D721Med (cell line): ENCODE results near the gene LDLRAD4.

Experiments used
- DNase-seq: peaks from one replicate; pipeline ENCODE4 v3.0.0; 2011; ENCODE audit warnings: low spot score; ENCODE audit not compliant: insufficient read length
- FAIRE-seq: peaks from 2 replicates; lab custom pipeline; 2011; peaks lifted over from hg19 to GRCh38; lab: Jason Lieb, UNC
- TF ChIP-seq, protein P1 (sequence below): IDR thresholded peaks from 2 replicates; pipeline ENCODE4 v1.5.1; 2012; ENCODE audit warnings: mild to moderate bottlenecking, control low read depth; ENCODE audit not compliant: insufficient read depth; ENCODE audit errors: missing control alignments

Gene LDLRAD4

DNA sequence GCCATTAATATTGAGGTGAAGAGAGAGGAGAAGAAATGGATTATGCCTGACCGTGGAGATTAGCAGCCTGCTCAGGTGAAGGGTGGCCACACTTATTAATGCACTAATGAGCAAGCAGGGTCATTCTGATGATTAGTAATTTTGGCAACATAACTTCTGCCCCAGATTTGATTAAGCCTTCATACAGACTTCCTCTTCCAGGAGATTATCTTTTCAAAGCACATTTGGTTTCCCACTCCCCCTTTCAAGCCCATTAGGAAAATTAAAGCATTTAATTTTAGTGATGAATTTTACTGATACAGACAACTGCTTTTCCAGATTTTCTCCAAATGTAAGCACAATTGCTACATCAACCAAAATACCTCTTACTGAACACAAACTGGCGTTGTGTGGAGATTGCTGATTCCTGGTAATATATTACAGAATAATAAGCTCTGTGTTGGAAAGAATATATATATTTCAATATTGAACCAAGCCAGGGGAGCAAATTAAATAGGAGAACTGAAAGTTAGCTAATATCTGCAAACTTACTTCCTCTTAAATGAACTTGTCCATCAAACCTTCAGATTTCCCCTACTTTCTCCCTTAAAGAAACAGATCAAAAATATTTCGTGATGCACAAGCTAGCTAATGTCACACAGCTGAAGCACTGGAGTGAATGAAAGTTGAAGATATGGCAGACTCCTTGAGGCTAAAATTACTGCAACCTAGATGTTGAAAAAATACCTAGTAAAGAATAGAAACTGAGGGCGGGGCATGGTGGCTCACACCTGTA is 367.0 kb downstream of the LDLRAD4 start:
- DNase-seq (peak; percentile 30), FAIRE-seq (peak; percentile 74)
- TF ChIP-seq, protein P1, sequence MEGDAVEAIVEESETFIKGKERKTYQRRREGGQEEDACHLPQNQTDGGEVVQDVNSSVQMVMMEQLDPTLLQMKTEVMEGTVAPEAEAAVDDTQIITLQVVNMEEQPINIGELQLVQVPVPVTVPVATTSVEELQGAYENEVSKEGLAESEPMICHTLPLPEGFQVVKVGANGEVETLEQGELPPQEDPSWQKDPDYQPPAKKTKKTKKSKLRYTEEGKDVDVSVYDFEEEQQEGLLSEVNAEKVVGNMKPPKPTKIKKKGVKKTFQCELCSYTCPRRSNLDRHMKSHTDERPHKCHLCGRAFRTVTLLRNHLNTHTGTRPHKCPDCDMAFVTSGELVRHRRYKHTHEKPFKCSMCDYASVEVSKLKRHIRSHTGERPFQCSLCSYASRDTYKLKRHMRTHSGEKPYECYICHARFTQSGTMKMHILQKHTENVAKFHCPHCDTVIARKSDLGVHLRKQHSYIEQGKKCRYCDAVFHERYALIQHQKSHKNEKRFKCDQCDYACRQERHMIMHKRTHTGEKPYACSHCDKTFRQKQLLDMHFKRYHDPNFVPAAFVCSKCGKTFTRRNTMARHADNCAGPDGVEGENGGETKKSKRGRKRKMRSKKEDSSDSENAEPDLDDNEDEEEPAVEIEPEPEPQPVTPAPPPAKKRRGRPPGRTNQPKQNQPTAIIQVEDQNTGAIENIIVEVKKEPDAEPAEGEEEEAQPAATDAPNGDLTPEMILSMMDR: no peak

DNA sequence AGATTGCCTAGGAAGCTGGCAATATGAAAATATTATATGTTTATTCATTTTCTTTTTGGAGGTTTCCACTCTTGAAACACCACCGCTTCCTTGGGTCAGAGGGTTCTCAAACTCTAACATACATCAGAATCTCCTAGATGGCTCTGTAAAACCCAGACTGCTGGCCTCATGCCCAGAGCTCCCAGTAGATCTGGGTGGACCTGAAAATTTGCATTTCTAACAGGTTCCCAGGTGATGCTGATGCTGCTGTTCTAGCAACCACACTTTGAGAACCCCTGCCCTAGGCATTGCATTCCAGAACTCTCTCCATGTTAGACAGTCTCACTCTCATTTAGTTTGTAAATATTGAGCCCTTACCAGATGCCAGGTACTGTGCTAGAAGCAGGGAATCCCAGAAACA is 368.4 kb downstream of the LDLRAD4 start:
- DNase-seq (no peak), FAIRE-seq (no peak)
- TF ChIP-seq, protein P1: no peak

DNA sequence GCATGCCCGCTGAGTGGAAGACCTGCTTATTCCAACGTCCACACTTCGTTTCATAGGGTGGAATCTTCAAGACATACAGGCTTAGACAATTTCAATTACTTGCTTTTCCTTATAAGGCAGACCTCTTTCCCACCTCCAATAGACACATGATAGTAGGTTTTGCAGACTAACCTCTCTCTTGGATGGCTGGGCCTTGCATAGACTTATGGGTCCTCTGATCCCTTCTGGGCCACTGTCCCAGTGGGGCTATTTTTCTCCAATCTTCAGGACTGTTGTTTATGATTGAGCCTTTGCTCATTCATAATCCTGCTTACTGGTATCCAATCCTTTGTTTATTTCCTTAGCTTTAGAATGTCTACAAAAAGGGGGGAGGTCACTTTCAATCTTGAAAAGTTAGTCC is 368.9 kb downstream of the LDLRAD4 start:
- TF ChIP-seq, protein P1: no peak

DNA sequence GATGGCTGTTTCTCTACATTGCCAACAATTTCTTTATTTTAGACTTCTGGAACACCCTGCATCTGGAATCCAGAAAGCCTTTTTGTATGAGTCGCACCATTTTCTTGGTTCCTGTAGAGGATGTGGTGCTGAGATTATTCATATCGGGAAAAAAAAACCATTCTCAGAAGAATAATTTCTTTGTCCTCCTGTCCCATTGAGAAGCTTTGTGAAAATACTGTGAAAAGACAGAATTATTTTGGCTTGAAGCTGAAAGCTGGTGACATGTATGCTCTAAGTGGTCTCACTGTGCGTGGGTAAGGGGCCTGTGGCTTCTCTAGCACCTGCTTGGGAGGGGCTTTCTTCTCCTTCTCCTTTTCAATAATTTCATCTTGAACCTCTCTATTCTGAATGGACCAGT is 369.4 kb downstream of the LDLRAD4 start:
- TF ChIP-seq, protein P1: no peak
- DNase-seq: no peak
- FAIRE-seq: no peak

More for the DNA sequence above, 368.9 kb downstream of the LDLRAD4 start:
- DNase-seq: no peak
- no peak for FAIRE-seq

DNA sequence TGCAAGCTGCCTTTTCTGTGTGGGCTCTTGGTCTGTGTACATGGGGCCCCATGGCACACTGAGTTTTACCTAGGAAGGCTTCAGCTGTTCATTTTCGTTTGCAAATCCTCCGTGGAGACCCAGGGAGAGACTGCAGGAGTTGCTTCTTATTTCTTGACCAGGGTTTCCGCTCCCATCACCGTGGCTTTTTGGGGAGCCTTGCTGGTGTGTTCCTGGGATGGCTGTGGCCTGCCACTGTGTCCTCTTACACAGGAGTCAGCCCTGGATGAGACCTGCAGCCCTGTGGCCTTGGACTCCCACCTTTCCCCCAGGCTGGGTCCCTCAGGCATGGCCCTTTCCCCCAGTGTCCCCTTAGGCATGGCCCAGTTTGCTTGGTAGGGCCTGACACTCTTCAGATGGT is 370.8 kb downstream of the LDLRAD4 start:
- TF ChIP-seq, protein P1: no peak
- no peak for DNase-seq
- FAIRE-seq: no peak

DNA sequence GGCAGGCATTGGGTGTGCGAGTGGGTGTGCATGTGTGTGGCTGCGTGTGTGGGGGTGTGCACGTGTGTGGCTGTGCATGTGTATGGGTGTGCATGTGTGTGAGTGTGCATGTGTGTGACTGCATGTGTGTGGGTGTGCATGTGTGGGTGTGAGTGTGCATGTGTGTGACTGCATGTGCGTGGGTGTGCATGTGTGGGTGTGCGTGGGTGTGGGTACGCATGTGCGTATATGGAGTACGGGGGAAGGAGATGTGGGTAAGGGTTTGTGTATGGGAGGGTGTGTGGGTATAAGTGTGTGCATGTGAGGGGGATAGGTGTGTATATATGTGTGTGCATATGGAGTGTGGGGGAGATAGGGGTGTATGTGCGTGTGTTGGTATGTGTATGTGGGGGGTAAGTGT is 371.4 kb downstream of the LDLRAD4 start:
- no peak for FAIRE-seq
- TF ChIP-seq, protein P1: no peak
- DNase-seq: no peak

DNA sequence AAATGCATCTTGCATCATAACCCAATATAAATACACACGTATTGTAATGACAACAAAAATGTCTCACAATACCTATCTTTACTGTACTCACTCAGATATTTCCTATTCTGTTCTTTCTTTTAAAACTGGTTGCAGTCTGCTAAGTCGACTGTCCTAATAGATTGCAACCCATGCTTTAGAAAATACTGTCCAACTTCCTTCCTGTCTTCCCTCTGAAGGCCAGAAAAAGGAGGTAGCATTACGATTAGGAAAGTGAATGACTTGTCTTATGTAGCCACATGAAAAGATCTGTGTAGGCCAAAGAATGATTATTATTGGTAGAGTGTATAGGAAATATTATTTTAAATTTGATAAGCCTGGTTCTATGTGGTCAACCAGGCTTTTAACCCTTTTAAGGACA is 373.7 kb downstream of the LDLRAD4 start:
- TF ChIP-seq, protein P1: no peak
- no peak for DNase-seq
- FAIRE-seq: no peak
